GM19438 (cell line): ENCODE measurements around the gene C6orf141.
A peak's percentile ranks its signal among the peaks of the same experiment; 100 is the strongest.

Experiments used
- ATAC-seq: cut with Tn5 transposase; IDR thresholded peaks from one replicate; pipeline ENCODE4 v1.9.1; 2021; ENCODE audit warnings: low read depth; ENCODE audit not compliant: unreplicated experiment

Gene C6orf141

GRCh38 chr6:49550492-49551077 is at the start of gene C6orf141:
TSS of gene C6orf141 (plus strand) at chr6:49550668. CDS start at chr6:49550793, 125 bp downstream.
- ATAC-seq, result peak; percentile 85

GRCh38 chr6:49504666-49505065 is 45.8 kb upstream of the C6orf141 start:
- no peak for ATAC-seq

- no peak for ATAC-seq
Observed at GRCh38 chr6:49506569-49507111, 43.8 kb upstream of the C6orf141 start.

DNA sequence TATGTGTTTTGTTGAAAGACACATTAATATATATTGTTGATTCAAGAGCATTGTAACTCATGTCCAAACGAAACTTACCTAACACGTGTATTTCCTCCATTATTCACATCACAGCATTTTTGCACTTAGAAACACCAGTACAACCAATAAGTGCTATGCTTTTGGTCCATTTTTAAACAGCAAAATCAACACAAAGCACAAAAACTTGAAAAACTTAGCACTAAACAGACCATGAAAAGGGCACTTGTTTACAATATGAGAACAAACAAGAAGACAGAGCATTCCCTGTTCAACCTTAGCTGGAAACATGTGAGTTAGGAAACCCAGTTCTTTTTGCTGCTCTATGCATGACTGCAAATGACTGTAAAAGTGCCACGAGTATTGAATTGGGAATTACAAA is 41.1 kb upstream of the C6orf141 start:
- no peak for ATAC-seq

DNA sequence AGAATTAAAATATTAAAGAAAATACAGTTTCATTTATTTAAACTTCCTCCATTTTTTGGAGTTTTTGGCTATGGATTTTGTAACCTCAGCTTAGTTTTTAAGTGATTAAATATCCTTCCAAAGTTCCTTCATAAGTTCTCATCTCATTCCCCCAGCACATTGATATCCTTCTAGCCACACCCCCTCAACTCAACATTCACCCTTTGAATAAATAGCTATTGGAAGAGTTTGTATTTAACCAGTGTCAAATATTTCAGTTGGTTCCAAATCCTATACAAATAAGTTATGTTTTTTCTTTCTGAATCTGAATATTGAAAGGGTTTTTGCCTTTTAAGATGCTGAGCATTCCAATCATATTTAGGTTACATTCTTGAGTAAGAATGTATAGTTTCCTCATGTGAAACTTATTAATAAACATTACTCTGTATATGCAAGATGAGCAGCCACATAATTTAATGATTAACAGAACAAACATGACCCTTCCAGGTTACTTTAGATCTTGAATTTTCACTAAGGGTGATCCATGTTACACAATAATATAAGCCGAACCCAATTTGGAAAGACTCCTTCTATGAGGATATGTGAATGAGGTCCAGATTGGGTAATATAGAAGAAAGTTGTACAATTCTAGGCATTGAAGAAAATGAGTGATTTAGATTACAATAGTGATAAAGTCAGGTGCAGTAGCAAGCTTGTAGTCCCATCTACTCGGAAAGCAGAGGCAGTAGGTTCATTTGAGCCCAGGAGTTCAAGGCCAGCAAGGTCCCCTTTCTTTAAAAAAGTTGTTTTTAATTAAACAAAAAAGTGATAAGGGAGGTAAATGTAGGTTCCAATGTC is 37.1 kb upstream of the C6orf141 start:
- ATAC-seq, result no peak

- no peak for ATAC-seq
Observed at GRCh38 chr6:49514571-49515484, 35.6 kb upstream of the C6orf141 start.

DNA sequence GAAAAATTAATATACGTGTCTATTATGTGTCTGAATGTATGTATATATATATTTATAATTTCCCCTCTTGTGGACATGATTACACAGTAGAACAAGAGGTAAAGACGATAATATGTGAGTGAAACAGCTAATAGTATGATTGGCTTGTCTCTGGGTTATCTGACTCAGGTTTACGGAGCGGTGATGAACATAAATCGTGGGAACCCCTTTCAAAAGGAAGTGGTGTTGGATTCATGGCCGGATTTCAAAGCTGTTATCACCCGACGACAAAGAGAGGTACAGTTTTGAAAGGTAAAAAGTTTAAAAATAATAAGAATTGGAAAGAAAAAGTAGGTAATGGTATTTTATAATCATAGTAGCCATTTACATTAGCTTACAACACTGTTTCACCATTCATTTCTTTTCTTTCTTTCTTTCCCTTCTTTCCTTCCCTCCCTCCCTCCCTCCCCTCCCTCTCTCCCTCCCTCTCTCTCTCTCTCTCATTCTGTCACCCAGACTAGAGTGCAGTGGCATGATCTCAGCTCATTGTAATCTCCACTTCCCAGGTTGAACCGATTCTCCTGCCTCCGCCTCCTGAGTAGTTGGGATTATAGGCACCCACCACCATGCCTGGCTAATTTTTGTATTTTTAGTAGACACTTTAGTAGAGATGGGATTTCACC is 34.9 kb upstream of the C6orf141 start:
- ATAC-seq, result no peak

DNA sequence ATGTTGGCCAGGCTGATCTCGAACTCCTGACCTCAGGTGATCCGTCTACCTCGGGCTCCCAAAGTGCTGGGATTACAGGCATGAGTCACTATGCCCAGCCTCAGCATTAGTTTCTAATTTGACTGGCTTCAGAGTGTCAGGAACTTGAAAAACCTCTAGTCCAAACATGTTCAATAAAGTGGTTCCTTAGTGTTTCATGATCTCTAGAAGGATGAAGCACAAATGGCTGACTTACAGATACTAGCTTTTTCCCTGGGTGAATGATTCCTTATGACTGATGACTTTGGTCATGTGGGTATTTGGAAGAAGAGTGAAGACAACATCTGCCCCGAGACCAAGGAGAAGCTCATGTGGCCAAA is 34.3 kb upstream of the C6orf141 start:
- ATAC-seq, result no peak

DNA sequence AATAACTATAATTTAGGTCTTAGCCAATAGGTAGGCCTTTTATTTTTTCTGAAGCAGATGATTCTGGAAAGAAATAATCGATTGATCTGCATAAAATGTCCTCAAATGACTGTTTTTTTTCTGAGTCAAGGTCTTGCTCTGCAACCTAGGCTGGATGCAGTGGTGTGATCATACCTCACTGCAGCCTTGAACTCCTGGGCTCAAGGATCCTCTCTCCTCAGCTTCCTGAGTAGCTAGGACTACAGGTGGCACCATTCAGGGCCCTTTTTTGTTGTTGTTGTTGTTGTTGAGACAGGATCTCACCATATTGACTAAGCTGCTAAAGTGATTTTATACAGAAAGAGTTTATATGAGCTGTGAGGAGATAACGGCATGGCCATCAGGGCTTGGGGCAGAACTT is 32.5 kb upstream of the C6orf141 start:
- no peak for ATAC-seq

GRCh38 chr6:49519660-49520059 is 30.8 kb upstream of the C6orf141 start:
- ATAC-seq, result peak; percentile 72

- no peak for ATAC-seq
Observed at GRCh38 chr6:49522710-49523593, 27.5 kb upstream of the C6orf141 start.

- ATAC-seq, result no peak
Observed at GRCh38 chr6:49523901-49524300, 26.6 kb upstream of the C6orf141 start.

DNA sequence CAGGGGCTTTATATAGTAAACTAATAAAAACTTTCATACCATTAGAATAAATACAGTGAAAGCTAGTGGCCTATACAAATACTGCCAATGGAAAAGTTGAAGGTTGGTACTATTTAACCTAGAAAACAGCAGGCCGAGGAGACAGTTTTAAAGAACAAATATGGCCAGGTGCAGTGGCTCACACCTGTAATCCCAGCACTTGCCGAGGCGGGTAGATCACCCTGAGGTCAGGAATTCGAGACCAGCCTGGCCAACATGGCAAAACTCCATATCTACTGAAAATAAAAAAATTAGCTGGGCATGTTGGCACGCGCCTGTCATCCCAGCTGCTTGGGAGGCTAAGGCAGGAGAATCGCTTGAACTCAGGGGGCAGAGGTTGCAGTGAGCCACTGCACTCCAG is 25.9 kb upstream of the C6orf141 start:
- no peak for ATAC-seq

DNA sequence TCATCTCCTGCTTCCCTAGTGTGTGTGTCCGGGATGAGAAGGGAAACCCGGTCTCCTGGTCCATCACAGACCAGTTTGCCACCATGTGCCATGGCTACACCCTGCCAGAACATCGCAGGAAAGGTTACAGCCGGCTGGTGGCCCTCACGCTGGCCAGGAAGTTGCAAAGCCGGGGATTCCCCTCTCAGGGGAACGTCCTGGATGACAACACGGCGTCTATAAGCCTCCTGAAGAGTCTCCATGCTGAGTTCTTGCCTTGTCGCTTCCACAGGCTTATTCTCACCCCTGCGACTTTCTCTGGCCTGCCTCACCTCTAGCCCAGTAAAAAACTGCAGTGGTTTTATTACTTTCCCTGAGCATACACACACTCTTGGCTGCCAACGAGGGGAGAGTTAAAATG is 23.9 kb upstream of the C6orf141 start:
- no peak for ATAC-seq

GRCh38 chr6:49527320-49527719 is 23.1 kb upstream of the C6orf141 start:
- ATAC-seq, result no peak

DNA sequence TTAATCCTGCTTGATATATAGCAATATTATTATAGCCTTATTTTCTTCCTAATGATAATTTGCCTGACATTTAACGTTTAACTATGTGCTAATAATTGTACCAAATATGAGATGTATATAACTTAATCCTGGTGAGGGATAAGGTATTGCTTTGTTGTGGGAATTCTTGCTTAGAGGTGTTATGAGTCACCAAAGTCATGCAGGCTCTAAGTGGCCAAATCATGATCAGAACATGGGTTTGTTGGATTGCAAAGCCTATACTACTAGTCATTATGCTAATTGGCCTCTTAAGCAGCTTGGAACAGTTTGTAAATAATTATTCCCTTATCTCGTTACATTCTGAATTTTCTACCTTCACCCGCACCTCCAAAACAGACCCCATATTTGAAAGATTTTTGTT is 21.9 kb upstream of the C6orf141 start:
- no peak for ATAC-seq

- ATAC-seq, result no peak
Observed at GRCh38 chr6:49530141-49530776, 20.2 kb upstream of the C6orf141 start.

DNA sequence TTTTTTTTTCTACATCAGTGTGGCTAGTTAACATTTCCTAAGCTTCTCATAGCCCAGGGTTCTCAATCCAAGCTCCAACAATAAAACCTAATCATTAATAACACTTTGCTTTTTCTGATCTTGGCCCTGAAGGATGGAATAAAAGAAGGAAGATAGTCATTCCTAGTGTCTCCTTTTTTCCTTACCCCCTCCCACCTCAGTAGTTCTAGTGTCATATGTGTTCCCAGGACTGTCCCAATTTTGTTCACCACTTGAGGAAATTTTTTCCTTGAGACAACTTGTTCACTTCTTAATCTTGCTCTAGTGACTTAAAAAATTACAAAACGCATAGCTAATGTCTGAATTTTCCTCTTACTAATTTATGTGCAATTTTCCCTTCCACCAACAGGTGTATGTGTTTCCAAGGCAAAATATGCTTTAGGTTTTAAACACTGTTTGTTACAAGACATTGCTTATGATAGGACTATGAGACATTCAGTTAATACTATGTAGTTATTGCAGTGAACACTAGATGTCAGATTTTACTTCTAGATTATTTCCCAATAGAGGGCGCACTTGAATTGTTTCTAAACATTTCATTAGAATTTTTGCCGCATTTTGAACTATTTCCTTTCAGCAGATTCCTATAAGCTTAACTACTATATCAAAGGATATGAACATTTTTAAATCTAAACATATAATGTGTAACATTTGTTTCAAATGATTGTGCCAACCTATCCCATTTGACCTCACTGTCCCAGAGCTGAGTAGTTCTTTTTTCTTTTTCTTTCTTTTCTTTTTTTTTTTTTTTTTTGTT is 18.5 kb upstream of the C6orf141 start:
- peak; percentile 96 for ATAC-seq
